Fibroblast of skin of scalp (primary cell): ENCODE measurements around the gene ARHGAP15.
"Not testable (repeated sequence)": the region's sequence is repeated elsewhere in the genome, so short reads cannot be mapped to it uniquely, and the experiment has no call there.

Experiments
- DNase-seq: peaks from one replicate; pipeline ENCODE4 v3.0.0-alpha.2; 2013

Gene ARHGAP15

DNA sequence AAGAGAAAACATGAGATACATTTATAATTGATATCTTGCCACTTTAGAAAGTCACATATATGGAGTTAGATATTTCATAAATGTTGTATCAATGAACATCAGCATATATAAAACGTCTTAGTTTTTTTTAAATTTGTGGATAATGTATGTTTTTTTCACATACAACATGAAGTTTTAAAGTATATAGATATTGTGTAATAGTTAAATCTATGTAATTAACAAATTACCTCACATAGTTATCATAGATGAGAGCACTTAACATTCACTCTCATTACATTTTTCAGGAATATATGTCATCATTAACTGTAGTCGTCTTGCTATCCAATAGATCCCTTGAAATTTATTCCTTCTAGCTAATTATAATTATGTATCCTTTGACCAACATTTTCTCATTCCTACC is 406.6 kb downstream of the ARHGAP15 start:
- DNase-seq = no peak

DNA sequence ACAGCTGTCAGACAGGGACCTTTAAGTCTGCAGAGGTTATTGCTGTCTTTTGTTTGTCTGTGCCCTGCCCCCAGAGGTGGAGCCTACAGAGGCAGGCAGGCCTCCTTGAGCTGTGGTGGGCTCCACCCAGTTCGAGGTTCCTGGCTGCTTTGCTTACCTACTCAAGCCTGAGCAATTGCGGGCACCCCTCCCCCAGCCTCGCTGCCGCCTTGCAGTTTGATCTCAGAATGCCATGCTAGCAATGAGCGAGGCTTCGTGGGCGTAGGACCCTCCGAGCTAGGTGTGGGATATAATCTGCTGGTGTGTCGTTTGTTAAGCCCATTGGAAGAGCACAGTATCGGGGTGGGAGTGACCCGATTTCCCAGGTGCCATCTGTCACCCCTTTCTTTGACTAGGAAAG is 412.7 kb downstream of the ARHGAP15 start:
- DNase-seq = not testable (repeated sequence)

DNA sequence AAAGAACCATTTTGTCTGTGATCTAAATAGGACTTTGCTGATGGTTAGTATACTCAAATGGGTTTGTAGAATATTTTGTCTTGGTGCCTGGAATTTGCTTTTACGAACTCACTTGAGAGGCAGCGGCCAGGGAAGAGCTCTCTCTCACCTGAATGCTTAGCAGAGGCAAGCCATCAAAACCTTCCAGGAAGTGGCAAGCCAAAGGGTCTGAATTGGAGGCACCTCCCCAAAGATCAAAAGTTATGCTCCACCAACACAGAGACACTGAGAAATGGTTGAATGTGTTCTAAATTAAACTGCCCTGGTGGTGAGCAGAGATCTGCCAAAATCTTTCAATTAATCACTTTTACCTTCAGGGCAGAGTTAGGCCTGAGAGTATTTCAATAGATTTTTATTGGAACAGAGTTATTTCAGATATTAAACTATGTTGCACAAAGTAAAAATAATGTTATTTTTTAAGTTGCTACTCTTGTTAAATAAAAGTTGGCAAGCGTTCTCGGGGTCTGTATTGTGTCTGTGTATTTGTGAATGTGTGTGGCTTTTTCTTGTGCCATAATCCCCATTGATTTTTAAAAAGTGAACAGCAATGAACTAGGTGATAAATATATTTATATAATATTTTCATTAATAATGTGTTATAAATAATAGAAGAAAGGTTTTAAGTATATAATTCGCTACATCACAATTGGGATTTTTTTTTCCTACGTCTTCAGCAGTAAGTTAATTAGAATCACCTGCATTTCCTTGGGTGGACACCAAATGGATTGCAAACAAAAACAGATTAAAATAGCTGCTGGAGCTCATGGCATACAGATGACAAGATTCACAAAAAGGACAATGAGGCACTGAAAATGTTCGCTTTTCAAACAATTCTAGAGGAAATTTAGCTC is 416.1 kb downstream of the ARHGAP15 start:
- no peak for DNase-seq

DNA sequence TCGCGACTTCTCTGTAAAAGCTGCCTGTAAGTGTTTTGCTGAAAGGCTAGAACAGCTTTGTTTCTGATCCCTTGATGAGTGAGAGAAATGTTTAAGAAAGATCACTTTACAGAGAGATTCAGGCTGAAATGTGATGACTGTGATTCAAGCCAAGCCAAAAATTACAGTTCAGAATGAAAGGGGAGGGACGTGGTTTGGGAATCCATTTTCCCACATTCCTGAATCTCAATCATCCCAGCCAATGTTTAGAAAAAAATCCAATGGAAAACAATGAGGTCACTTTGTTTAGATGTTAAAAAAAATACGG is 416.7 kb downstream of the ARHGAP15 start:
- DNase-seq = peak; percentile 80

DNA sequence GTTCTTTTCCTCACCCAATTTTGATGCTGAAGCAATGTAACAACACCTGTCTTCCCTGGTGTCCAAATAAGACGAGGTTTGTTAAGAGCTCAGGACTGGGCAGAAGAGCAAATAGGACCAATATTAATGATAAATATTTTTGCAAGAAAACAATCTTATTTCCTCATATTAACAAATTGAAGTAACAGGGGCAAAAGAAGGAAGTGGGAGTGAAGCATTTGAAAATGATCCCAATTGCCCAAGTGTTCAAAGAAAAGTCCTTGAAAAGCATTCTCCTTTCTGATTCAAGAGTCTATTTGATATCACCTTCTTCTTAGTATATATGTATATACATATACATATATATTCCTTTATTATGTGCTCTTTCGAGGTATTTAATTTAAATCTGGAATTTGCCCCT is 418.8 kb downstream of the ARHGAP15 start:
- no peak for DNase-seq

DNA sequence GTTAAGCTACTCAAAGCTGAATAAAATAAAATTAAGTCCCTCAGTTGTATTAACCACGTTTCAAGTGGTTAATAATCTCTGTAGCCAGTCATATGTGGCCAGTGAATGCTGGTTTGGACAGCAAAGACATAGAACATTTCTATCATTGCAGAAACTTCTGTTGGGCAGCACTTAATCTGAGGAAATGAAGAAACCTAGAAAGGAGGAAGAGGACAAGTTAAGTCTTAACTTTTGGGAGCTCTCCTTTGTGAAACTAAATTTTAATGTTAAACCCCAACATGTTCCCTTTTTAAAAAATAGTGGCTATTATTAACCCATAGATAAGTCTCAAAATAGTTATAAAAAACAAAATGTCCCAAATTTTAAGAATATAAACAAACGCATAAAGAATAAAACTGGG is 421.3 kb downstream of the ARHGAP15 start:
- DNase-seq = no peak

DNA sequence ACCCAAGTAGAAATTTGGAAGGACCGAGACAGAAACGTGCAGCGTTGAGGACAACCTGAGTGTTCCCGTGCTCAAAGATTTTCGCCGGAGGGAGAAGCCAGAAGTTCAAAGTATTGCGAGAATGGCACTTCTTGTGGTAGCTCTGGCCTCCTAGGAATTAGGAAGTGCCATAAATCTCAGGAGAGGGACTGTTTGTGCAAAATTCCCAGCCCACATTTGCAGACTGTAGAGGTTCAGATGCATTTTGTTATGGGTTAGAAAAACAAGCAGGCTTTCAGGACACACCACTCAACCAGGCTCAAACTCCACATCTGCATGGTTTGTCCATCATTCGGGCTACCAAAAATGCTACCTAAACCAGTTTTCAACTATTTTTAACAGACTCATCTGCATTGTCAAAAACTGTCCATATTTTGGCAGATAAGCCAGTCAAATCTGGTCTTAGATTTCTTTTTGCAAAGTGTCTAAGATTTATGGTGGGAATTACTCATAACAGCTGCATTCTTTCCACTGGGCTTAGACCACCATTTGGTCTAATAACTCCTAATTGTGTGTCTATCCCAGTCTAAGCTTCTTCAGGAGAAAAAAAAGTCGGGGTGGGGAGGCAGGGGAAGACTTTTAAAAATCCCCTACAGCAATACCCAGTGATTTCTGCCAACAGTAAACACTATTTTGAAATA is 422.9 kb downstream of the ARHGAP15 start:
- peak; percentile 48 for DNase-seq

DNA sequence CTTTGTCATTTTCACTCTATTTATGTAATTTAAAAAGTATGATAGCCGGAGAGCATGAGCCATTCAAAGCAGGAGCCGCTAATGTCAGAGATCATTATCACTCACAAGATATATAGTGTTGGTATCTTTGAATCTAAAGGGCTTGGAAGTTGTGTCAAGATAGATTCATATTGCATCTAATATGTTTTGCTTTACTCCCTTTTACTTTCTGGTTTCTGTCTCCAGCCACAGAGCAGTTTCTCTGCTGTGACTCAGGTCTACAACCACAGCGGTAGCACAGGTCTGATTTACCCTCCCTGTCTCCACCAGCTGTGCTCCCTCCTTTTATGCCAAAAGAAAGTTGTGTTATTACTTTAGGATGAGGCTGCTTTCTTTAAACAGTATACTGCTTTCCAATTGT is 424.0 kb downstream of the ARHGAP15 start:
- no peak for DNase-seq

DNA sequence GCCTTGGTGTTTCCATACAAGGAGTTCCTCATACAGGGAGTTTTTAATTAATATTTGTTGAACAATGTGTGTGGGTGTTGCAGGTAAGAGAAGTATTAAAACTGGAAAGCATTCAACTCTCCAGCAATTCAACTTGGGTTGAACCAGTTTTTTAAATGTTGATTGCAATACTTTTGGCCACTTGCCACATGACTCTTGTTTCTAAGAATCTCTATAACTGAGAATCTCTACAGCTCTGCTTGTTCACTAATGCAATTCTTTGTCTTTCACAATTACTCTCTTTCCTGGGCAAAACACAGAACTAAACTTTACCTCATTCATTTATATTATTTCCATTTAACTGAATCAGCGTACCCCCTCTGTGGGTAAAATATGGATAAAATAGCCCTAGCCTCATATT is 429.4 kb downstream of the ARHGAP15 start:
- peak; percentile 78 for DNase-seq

DNA sequence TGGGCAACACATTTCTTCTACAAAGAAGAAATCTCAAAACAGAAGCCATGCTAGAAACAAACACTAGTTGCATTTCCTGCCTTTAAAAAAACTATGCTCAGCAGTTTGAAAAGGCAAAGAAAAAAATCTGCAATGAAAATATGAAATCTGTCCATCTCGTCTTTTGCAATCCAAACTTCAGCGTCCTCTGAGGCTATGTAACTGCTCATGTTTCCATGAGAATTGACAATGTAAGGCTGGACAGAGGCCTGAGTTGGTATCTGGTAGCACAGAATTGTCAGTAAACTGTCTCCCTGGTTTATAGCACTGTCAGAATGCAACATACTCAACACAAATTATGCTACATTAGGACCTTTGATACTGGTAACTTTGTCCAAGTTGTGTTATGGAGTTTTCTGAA is 429.9 kb downstream of the ARHGAP15 start:
- no peak for DNase-seq

DNA sequence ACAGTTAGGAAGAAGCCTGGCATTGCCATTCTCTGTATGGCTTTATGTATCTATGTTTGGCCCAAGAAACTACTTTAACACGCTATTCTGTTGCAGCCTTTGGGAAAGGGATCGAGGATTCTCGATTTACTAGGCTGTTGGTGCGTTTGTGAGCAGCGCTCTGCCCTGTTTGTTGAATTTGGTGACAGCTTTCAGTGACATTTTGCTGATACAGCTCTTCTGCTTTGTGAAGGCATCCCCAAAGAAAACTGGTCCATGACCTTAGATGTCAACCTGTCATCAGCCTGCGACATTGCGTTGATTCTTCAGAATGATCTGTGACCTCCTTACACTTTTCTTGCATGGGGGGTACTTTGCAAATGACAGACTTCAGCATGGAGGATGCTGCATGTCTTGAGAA is 431.5 kb downstream of the ARHGAP15 start:
- DNase-seq = no peak

DNA sequence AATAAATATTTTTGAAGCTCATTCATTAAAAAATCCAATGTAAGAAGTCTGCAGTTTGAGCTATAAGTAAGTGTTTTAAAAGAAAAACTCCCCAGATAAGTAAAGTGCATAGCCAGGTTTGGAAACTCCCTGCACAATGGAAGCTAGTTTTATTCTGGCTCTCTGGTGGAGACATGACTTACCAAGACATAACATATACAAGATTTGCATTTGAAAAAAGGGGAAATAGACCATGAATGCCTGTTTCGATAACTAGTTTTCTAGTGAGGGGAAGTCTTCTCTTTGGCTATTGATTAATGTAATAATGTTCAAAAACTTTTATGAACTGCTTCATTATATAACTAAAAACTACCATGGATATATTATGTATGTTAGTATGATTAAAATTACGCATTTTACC is 435.2 kb downstream of the ARHGAP15 start:
- DNase-seq = no peak

DNA sequence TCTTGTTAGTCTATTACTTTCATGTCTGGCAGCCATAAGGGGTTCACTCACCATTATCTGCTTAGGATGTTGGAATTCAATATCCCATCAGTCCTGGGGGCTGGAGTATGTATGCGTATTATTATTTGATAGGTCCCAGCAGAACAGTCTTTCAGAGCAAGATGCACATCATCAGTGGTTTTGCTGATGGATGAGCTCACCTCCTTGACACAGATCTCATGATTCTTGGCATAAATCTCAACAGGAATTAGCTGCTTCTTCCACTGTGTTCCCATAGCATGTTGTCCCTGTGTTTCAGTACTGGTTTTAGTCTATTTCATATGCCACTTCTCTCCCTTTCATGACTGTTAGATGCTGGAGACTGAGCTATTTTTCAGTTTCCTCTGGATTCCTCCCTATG is 442.5 kb downstream of the ARHGAP15 start:
- DNase-seq = no peak

DNA sequence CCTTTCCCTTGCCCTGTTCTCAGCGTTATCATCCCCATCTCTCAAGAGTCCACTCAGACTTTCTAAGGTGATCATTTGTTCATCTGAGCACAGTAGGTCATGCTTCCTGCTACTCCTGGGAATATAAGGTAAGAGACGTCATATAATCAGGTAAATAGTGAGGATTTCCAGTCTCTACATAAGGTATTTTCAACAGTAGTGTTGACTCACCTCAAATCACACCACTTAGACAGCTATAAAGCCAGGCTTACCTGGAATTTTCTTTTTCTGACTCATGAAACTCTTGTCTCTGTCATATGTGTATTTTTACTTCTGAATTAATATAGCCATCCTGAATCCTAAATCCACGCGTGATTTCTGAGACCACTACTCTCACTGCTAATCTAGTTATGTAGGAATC is 443.2 kb downstream of the ARHGAP15 start:
- no peak for DNase-seq

DNA sequence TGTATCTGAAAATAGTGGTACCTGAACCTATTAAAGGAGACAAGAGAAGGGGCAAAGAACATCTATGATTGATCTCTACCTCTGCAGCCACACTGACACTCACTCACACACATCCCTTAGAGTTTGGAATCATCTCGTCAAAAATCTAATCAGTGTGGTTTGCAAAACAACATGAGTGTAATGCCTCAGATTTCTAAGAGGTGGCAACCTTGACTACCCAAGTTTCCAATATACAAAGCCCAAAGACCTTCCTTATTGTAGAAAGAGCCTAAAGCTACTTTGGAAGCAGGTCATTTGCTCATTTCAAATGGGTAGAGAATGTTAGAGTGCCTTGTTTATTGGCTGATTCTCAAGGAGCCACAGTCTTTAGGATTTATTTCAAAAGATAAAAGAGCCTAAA is 444.9 kb downstream of the ARHGAP15 start:
- DNase-seq = no peak

DNA sequence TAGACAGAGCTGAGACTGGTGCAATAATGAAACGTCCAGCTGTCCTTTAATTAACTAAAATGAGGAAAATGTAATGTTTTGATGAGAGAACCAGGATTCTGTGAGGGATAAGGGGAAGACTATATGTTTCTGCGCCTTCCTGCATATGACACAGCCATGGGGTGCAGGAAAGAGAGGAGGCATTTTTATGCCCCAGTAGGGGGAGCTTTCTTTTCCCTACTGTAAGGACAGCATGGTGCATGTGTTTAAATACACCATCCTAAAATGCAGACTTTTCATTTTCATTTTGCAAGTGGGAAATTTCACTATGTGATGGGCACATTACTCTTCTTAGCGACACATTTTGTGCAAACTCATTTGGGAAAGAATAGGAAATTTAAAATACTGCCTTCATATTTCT is 446.1 kb downstream of the ARHGAP15 start:
- DNase-seq = no peak

DNA sequence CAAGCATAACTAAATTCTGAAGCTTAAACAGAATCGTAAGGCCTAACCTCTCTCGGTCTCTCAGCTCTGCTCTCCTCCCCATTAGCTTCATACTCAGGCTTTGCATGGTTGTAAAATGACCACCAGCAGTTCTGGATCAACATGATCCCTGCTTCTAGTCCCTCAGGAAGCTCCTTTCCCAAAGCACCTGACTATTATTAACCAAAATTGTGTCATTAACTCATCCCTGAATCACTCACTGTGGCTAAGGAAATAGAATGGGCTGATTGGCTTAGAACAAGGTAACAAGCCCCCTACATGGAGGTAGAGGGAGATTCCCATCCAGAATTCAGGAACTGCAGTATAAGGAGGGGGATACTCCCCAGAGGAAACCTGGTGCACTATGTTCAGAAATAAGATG is 448.3 kb downstream of the ARHGAP15 start:
- no peak for DNase-seq

DNA sequence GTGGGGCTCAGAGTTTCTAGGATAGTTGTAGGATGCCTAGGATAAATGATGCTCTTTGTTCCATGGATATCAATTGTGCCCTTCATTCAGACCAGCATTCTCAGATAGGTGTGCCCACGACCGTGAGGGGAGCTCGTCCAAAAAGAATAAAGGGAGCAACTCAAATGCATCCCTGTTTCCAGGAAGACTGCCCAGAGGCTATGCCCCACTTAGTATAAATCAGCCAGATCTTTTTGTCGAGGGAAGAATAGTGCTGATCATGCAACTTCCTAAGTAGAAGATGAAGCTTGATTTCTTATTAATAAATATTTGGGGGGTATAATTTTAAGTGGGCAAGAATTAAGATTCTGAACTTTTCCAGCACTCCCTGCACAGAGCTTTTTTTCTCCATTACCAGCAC is 450.2 kb downstream of the ARHGAP15 start:
- no peak for DNase-seq

DNA sequence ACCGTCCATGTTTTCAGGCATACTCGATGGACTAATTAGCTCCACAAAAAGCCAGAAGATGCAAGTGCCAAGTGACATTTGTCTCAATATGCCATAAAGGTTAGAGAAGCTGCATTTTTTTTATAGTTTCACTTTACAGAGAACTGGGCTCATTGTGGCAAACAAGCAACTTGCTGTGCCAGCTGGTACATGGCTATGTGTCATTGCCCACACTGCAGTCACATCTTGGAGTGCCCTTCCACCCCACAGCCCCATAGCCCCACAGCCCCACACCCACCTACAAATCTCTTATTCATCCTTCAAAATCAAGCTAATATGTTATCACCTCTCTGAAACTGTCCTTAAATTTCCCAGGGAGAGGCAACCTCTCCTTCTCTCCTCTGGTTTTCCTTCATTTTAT is 451.9 kb downstream of the ARHGAP15 start:
- no peak for DNase-seq

DNA sequence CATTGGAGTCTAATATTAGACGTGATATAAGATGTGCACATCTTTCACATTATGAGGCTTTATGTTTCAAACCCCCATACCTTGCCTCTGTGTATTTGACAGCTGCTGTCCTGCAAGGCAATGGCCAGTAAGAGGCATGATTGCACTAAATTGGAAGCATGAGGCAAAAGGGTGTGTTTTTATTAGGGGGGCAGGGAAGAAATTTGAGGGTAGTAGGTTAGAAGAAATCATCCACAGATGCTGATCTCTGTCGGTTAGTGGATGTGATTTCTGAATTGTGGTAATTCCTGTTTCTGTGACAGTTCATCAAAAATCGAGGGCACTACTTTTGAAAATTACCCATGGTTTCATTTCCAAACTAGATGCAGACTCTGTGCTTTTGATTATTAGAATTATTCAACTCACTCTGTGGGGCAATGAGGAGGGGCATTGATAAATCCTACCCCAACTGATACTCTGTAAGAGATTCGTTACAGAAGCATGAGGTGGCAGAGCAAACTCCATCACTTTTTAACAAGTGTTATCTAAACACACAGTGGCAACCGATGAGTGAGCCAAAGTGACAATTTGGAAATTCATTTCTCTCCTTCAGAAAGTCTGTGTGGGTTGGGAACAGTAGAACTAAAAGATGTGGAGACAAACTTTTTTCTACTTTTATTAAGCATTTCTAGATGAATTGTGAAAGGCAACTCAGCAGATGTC is 453.0 kb downstream of the ARHGAP15 start:
- DNase-seq = peak; percentile 57

DNA sequence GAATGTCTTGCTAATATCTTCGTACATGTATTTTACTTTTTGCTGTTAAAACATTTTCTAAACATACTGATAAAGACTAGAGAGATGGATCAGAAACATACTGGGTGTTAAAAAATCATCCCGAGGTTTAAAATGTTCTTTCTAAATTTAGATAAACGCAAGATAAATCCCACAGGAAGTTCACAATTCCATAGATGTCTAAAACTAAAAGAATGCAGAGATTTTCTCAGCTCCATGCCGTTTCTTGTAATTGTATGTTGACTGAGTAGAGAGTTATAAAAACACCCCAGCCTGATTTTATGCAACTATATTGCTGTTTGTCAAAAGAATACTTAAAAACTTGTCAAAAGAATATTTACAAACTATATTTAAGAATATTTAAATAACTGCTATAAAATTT is 455.7 kb downstream of the ARHGAP15 start:
- peak; percentile 49 for DNase-seq

DNA sequence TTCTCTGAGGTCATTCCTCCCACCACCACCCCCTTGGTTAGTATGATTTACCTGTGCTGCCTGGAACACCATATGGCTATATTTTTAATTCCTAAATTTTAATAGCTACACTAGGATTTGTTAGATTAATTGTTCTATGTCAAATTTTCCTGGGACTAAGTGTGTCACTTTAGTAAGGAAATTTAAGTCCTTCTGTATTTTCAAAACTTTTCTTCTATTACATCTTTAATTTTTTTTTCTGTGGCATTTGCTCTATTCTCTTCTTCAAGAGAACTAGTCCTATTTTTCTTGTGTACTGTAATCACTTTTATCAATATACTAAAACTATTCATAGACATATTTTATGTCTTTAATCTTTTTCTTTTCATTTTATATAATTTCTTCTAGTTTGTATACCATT is 456.9 kb downstream of the ARHGAP15 start:
- DNase-seq = no peak

DNA sequence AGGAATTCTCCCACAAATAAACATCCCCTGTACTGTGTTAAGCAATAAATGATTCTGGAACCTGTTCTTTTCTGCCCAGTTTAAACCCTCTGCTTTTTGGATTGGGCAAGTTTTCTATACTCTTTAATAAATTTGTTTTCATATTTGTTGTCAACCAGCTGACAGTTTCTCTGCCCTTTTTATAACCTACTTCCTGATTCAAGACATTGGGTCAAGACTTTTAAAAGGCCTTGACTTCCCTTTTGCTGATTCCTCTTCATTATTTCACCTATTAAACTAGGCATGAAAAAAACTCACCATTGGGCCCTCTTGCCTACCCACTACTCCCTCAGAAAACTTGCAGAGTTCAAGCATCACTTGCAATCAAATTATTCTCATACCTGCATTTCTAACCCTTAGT is 459.5 kb downstream of the ARHGAP15 start:
- DNase-seq = no peak

DNA sequence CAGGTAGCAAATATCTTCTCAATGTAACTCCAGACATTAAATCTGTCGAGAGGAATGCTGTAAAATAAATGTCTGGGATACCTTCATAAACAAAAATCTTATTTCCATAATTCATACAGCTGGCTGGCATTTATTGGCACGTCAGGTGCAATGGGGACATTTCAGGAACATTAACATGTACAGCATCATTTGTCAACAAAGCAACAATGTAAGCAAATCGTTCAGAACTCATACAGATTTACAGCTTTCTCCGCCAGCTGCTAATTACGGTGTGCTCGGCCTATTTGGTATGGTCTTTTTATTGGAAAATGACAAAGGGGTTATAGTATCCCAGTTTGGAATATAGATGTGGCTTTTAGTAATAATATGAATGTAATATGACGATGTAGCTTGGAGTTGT is 464.9 kb downstream of the ARHGAP15 start:
- DNase-seq = no peak
